Neutrophil (primary cell): Measurements from ENCODE around the gene LRRC37A3.
"Not testable (repeated sequence)": the region's sequence is repeated elsewhere in the genome, so short reads cannot be mapped to it uniquely, and the experiment has no call there.

Experiments
- H3K27ac ChIP-seq: fragments of 200-600 bp; sonication (generic); 2 replicates; pipeline ENCODE4 v1.5.1; 2016; ENCODE audit warnings: mild to moderate bottlenecking, moderate library complexity
- H3K27me3 ChIP-seq: fragments of 200-600 bp; sonication (generic); 2 replicates; pipeline ENCODE4 v1.6.0; 2016; ENCODE audit warnings: mild to moderate bottlenecking
- H3K36me3 ChIP-seq: fragments of 200-600 bp; sonication (generic); 2 replicates; pipeline ENCODE4 v1.5.1; 2017
- H3K4me1 ChIP-seq, 2 experiments: fragments of 200-600 bp in 1 of 2; sonication (generic) in 1 of 2; 1 replicate in 1 of 2; 2 replicates in 1 of 2; pipeline versions ENCODE4 v1.5.1 to v1.6.1; 2013 to 2016; ENCODE audit warnings: low read depth in 1 of 2, low read length in 1 of 2, mild to moderate bottlenecking in 1 of 2, moderate library complexity in 1 of 2; ENCODE audit not compliant: control insufficient read depth in 1 of 2, insufficient read depth in 1 of 2
- H3K4me3 ChIP-seq, 2 experiments: fragments of 200-600 bp in 1 of 2; sonication (generic) in 1 of 2; 1 replicate in 1 of 2; 2 replicates in 1 of 2; pipeline ENCODE4 v1.5.1; 2013 to 2016; ENCODE audit warnings: low read depth in 1 of 2, low read length in 1 of 2, mild to moderate bottlenecking in 1 of 2, moderate library complexity in 1 of 2
- H3K9me3 ChIP-seq: fragments of 200-600 bp; sonication (generic); 2 replicates; pipeline ENCODE4 v1.5.1; 2016
- TF ChIP-seq, protein P1 (sequence below): fragments of 200-600 bp; sonication (generic); IDR thresholded peaks from 2 replicates; pipeline ENCODE4 v1.5.1; 2016; ENCODE audit warnings: antibody characterized with exemption

LRRC37A3 gene

DNA sequence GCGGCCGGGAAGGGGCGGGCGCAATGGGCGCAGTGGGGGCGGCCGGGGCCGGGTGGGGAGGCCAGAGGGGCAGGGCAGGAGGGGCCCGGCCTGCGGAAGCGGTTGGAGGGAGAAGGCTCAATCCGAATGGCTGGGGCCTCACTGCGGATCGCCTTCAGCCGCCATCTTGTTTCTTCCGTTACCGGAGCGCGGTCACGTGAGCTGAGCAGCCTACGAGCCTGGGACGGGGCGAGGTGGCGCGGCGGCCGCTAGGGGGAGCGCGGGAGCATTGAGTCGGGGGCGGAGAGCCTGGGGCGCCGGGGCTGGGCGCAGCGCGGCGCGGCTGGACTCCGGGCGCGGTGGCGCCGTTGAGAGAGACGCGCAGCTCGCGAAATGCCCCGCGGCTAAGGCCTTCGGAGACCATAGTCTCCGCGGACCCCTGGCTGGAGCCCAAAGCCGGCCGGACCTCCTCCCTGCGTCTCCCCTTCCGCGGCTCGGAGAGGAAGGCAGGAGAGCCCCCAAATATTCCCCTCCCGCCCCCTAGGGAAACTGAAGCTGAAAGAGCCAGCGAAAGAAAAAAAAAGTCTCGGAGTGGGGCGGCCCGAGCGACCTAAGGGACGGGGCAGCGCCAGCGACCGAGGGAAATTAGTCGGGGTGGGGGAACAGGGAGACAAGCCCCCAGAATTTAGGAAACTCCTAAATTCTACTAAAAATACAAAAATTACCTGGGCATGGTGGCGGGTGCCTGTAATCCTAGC, at the start of gene LRRC37A3:
TSS of gene LRRC37A3 (minus strand) at position 190 of the 737 bp plus-strand sequence. CDS start 22,221 bp downstream, outside the sequence.
- H3K27me3 ChIP-seq, H3K36me3 ChIP-seq, H3K9me3 ChIP-seq: not testable (repeated sequence)
- H3K27ac ChIP-seq: peak within 1 kb of the TSS; percentile 96
- H3K4me3 ChIP-seq: peak within 1 kb of the TSS; percentile 59 to 79
- TF ChIP-seq, protein P1, sequence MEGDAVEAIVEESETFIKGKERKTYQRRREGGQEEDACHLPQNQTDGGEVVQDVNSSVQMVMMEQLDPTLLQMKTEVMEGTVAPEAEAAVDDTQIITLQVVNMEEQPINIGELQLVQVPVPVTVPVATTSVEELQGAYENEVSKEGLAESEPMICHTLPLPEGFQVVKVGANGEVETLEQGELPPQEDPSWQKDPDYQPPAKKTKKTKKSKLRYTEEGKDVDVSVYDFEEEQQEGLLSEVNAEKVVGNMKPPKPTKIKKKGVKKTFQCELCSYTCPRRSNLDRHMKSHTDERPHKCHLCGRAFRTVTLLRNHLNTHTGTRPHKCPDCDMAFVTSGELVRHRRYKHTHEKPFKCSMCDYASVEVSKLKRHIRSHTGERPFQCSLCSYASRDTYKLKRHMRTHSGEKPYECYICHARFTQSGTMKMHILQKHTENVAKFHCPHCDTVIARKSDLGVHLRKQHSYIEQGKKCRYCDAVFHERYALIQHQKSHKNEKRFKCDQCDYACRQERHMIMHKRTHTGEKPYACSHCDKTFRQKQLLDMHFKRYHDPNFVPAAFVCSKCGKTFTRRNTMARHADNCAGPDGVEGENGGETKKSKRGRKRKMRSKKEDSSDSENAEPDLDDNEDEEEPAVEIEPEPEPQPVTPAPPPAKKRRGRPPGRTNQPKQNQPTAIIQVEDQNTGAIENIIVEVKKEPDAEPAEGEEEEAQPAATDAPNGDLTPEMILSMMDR: peak; percentile 100
- peaks cover 10 to 16% of the 10 kb centered on the region in 2 experiments for H3K4me1 ChIP-seq

DNA sequence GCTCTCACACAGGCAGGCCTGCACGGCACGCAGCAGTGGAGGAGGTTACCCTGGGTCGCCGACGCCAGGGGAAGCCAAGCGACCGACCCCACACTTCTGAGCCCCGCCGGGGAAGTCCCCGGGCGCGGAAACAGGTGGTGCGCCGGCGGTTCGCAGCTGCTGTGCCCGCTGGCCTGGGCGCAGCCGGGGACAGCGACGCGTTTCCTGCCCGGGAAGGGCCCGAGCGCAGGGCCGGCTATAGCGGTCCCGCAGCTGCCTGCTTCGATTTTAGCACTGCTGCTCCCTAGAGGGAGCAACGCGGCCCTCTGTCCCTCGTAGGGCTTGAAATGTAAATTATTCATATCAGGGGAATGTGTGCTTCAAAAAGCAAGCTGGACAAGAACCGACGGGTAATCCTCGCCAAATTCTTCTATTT, 46.6 kb upstream of the LRRC37A3 start:
- Histone ChIP-seq H3K4me1 (peaks cover 19 to 20% of the 10 kb centered on the region in 2 experiments), H3K27ac (peak overlapping the region; percentile 82), H3K4me3 (peak overlapping the region; percentile 32 to 53)
- TF ChIP-seq, protein P1: peak; percentile 59
- H3K9me3 ChIP-seq, H3K27me3 ChIP-seq, H3K36me3 ChIP-seq: not testable (repeated sequence)

DNA sequence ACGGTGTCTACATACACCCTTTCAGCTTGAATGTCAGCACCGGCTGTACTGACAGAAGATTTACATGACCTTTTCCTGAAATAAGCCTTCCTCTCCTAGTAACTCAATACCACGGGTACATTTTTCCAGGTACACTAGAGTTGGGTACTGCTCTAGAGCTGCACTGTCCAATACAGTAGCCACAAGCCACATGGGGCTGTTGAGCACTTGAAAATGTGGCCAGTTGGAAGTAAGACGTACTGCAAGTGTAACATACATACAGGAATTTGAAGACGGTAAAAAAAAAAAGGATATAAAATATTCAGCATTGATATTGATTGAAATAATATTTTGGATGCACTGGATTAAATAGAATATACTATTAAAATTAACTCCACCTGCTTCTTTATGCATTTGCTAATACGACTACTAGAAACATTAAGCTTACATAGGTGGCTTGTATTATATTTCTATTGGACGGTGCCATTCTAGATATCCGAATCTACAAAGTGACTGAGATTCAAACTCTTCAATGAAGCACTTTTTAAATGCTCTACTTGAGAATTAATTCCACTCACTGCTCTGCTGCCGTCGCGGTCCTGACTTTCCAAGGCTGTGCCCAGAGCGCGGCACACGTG, 46.1 kb upstream of the LRRC37A3 start:
- H3K27me3 ChIP-seq, H3K9me3 ChIP-seq, H3K36me3 ChIP-seq: not testable (repeated sequence)
- Histone ChIP-seq H3K4me3 (peak overlapping the region; percentile 32 to 53), H3K4me1 (peaks cover 19 to 20% of the 10 kb centered on the region in 2 experiments), H3K27ac (peak overlapping the region; percentile 82)

DNA sequence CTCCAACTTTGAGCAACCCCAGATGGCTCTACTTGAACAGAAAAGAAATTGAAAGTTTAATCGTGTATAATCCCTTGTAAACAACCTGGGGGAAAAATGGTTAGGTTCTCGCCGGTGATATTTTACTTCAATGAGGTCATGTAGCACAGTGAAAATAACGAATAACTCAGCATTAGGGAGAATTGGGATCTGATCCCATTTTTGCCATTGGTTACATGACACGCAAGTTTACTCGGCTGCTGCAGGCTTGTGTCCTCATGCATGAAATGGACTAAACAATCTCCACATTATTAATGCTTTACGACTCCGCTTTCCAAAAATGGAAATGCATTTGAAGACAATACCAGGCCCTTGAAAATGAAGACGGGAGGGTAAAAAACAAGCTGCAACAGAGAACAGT, 45.5 kb upstream of the LRRC37A3 start:
- Histone ChIP-seq H3K9me3 (no peaks in the 10 kb centered on the region), H3K36me3 (no peaks in the 10 kb centered on the region), H3K4me1 (peaks cover 19 to 20% of the 10 kb centered on the region in 2 experiments), H3K27ac (no peak overlapping the region), H3K4me3 (no peak overlapping the region), H3K27me3 (no peaks in the 10 kb centered on the region)
- TF ChIP-seq, protein P1: no peak

DNA sequence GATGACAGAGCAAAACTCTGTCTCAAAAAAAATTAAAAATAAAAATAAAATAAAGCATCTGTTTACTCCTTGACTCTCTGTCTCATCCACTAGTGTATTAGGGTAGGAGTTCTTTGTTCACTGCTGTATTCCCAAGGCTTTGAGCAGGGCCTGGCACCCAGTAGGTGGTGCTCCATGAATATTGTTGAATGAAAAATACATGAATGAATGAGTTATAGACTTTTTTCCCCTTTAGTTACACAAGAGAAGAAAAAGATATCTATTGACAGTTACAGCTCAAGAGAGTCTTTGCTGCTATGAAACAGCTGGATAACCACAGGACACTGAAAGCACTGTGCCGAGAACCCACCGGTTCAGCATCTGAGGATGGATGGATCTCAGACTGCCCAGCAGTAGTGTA, 44.5 kb upstream of the LRRC37A3 start:
- H3K4me1 ChIP-seq: peaks cover 19 to 20% of the 10 kb centered on the region in 2 experiments
- not testable (repeated sequence) for H3K36me3 ChIP-seq

DNA sequence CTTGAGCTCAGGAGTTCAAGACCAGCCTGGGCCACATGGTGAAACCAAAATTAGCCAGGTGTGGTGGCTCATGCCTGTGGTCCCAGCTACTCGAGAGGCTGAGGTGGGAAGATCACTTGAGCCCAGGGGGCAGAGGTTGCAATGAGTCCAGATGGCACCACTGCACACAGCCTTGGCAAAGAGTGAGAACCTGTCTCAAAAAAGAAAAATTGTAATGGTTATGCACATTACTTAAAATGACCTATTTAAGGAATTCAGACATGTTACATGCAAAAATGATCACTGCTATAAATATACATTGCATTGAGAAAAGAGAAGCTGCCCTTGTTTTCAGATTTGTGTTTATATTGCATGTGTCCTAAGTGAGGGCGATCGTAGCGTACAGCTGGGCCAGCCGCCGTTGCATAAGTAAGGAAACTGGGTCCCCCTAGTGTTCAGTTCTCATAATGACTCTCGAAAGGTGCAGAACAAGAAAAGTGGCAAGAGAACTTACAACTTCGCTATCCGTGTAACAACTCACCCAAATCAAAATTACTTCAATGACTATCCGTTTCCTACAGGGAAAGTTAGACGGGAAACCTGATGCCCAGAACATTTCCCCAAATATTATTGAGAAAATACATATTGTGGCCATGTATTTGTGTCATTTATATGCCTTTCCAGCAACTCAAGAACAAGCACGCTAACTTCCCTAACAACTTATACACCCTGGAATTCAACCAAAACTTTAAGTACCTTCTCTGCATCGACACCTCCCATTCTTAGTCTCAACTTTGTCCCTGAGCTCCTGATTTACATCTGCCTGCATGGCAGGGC, 42.5 kb upstream of the LRRC37A3 start:
- Histone ChIP-seq H3K27ac (peak overlapping the region; percentile 13), H3K4me1 (peaks cover 19 to 20% of the 10 kb centered on the region in 2 experiments)
- not testable (repeated sequence) for H3K4me3 ChIP-seq, H3K36me3 ChIP-seq, H3K27me3 ChIP-seq, H3K9me3 ChIP-seq
- TF ChIP-seq, protein P1: peak; percentile 72

More for the DNA sequence above, 44.5 kb upstream of the LRRC37A3 start:
- H3K27me3 ChIP-seq, H3K9me3 ChIP-seq, H3K4me3 ChIP-seq, H3K27ac ChIP-seq: not testable (repeated sequence)
